ENCODE data around the gene GSG1L2.

GSG1L2 gene

GRCh38 chr17:9824094-9824493 is 2.2 kb upstream of the GSG1L2 start:
- Histone ChIP-seq H3K27me3 (peaks cover 26% of the 10 kb centered on the region), H3K9me3 (no peaks in the 10 kb centered on the region), H3K27ac (no peak overlapping the region), H3K4me1 (ENCODE audit: control insufficient read depth in 1 of 2, insufficient read depth in 1 of 2, low read depth in 1 of 2, low read length in 1 of 2) (no peaks in the 10 kb centered on the region), H3K4me3 (ENCODE audit: low read depth in 1 of 2, low read length in 1 of 2) (no peak overlapping the region), H3K36me3 (no peaks in the 10 kb centered on the region)
- TF ChIP-seq, protein P1, sequence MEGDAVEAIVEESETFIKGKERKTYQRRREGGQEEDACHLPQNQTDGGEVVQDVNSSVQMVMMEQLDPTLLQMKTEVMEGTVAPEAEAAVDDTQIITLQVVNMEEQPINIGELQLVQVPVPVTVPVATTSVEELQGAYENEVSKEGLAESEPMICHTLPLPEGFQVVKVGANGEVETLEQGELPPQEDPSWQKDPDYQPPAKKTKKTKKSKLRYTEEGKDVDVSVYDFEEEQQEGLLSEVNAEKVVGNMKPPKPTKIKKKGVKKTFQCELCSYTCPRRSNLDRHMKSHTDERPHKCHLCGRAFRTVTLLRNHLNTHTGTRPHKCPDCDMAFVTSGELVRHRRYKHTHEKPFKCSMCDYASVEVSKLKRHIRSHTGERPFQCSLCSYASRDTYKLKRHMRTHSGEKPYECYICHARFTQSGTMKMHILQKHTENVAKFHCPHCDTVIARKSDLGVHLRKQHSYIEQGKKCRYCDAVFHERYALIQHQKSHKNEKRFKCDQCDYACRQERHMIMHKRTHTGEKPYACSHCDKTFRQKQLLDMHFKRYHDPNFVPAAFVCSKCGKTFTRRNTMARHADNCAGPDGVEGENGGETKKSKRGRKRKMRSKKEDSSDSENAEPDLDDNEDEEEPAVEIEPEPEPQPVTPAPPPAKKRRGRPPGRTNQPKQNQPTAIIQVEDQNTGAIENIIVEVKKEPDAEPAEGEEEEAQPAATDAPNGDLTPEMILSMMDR (IDR thresholded peaks at IDR 0.05) = no peak

DNA sequence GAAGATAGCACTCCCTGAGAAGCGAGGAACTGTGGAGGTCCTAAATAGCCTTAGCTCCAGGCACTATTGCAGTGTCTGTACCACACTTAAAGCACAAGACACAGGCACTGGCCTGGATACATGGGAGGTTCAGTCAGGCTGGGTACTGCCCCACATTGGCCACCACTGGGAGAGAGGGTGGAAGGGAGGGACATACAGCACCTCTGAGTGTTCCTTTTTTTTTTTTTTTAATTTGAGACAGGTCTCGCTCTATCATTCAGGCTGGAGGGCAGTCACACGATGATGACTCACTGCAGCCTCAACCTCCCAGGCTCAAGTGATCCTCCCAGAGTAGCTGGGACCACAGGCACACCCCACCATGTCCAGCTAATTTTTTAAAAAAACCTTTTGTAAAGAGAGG is 1.4 kb downstream of the GSG1L2 start:
- TF ChIP-seq, protein P1 (IDR thresholded peaks at IDR 0.05) = no peak
- H3K9me3 ChIP-seq = no peaks in the 10 kb centered on the region
- no peaks in the 10 kb centered on the region for H3K4me1 ChIP-seq (ENCODE audit: control insufficient read depth in 1 of 2, insufficient read depth in 1 of 2, low read depth in 1 of 2, low read length in 1 of 2)
- no peaks in the 10 kb centered on the region for H3K36me3 ChIP-seq
- no peak overlapping the region for H3K27ac ChIP-seq
- peaks cover 13% of the 10 kb centered on the region for H3K27me3 ChIP-seq
- no peak overlapping the region for H3K4me3 ChIP-seq (ENCODE audit: low read depth in 1 of 2, low read length in 1 of 2)

DNA sequence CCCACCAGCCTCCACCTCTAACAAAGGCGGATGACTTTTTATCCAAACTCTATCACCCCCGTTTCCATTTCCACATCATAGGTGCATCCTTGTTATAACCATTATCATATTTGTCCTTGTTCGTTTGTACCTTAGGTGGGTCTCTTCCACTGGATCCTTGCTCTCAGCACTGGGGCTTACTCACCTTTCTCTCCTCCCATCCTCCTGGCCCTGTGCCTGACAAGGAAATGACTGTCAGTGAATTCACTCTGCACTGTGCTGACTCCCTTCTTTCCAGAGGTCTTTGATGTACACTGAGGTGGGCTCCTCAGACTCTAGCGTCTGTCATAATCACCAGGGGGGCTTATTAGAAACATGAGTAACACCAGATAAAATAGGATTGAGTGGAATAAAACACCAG is 3.1 kb downstream of the GSG1L2 start:
- no peak overlapping the region for H3K4me3 ChIP-seq (ENCODE audit: low read depth in 1 of 2, low read length in 1 of 2)
- TF ChIP-seq, protein P1 (IDR thresholded peaks at IDR 0.05) = no peak
- no peaks in the 10 kb centered on the region for H3K9me3 ChIP-seq
- no peak overlapping the region for H3K27ac ChIP-seq
- H3K36me3 ChIP-seq = no peaks in the 10 kb centered on the region
- H3K4me1 ChIP-seq (ENCODE audit: control insufficient read depth in 1 of 2, insufficient read depth in 1 of 2, low read depth in 1 of 2, low read length in 1 of 2) = no peaks in the 10 kb centered on the region
- H3K27me3 ChIP-seq = peaks cover 5% of the 10 kb centered on the region

- peaks cover 5% of the 10 kb centered on the region for H3K27me3 ChIP-seq
- no peaks in the 10 kb centered on the region for H3K4me1 ChIP-seq (ENCODE audit: control insufficient read depth in 1 of 2, insufficient read depth in 1 of 2, low read depth in 1 of 2, low read length in 1 of 2)
- no peak overlapping the region for H3K27ac ChIP-seq
- TF ChIP-seq, protein P1 (IDR thresholded peaks at IDR 0.05) = no peak
- no peak overlapping the region for H3K4me3 ChIP-seq (ENCODE audit: low read depth in 1 of 2, low read length in 1 of 2)
- no peaks in the 10 kb centered on the region for H3K9me3 ChIP-seq
- H3K36me3 ChIP-seq = no peaks in the 10 kb centered on the region
These were observed 4.8 kb downstream of the GSG1L2 start for GRCh38 chr17:9817086-9817485.

DNA sequence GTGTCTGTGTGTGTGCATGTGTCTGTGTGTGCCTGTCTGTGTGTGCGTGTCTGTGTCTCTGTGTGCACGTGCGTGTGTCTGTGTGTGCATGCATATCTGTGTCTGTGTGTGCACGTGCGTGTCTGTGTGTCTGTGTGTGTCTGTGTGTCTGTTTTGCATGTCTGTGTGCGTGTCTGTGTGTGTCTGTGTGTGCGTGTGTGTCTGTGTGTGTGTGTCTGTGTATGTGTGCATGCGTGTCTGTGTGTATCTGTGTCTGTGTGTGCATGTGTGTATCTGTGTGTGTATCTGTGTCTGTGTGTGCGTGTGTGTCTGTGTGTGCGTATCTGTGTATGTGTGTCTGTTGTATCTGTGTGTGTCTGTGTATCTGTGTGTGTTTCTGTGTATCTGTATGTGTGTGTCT is 5.4 kb downstream of the GSG1L2 start:
- TF ChIP-seq, protein P1 (IDR thresholded peaks at IDR 0.05) = no peak

More for the DNA sequence above, 5.4 kb downstream of the GSG1L2 start:
- Histone ChIP-seq H3K4me1 (ENCODE audit: control insufficient read depth in 1 of 2, insufficient read depth in 1 of 2, low read depth in 1 of 2, low read length in 1 of 2) (no peaks in the 10 kb centered on the region), H3K4me3 (ENCODE audit: low read depth in 1 of 2, low read length in 1 of 2) (no peak overlapping the region), H3K27ac (no peak overlapping the region), H3K36me3 (no peaks in the 10 kb centered on the region), H3K27me3 (peaks cover 8% of the 10 kb centered on the region), H3K9me3 (no peaks in the 10 kb centered on the region)

All from neutrophil (primary cell).